Stimulated activated CD4-positive, alpha-beta T cell treated with anti-CD3 and anti-CD28 coated beads, Interleukin-1b, Interleukin-23, amount 100 ng/mL, for 48 hours (primary cell): ENCODE measurements around the gene ELK3.
A peak's percentile ranks its signal among the peaks of the same experiment; 100 is the strongest.

ENCODE experiments used
- DNase-seq: peaks from one replicate; pipeline ENCODE4 v3.0.0-alpha.2; 2020

The ELK3 gene

GRCh38 chr12:96190413-96191108, 3.6 kb upstream of the ELK3 start:
- no peak for DNase-seq

- no peak for DNase-seq
These were observed 1.1 kb upstream of the ELK3 start for GRCh38 chr12:96192926-96193573.

- no peak for DNase-seq
These were observed 358 bp downstream of the ELK3 start for GRCh38 chr12:96194576-96194889.

- DNase-seq, result peak; percentile 82
These were observed 1.0 kb downstream of the ELK3 start for GRCh38 chr12:96194971-96195844.

- DNase-seq, result peak; percentile 44
These were observed 1.8 kb downstream of the ELK3 start for GRCh38 chr12:96195845-96196451.

GRCh38 chr12:96196781-96197180, 2.6 kb downstream of the ELK3 start:
- no peak for DNase-seq

- DNase-seq, result no peak
These were observed 3.5 kb downstream of the ELK3 start for GRCh38 chr12:96197503-96198272.

- no peak for DNase-seq
These were observed 4.8 kb downstream of the ELK3 start for GRCh38 chr12:96198965-96199364.

- DNase-seq, result no peak
These were observed 5.3 kb downstream of the ELK3 start for GRCh38 chr12:96199464-96199863.

- DNase-seq, result no peak
These were observed 7.4 kb downstream of the ELK3 start for GRCh38 chr12:96201272-96202227.

GRCh38 chr12:96204381-96204780, 10.2 kb downstream of the ELK3 start:
- no peak for DNase-seq

- no peak for DNase-seq
These were observed 11.7 kb downstream of the ELK3 start for GRCh38 chr12:96205908-96206307.

- no peak for DNase-seq
These were observed 12.9 kb downstream of the ELK3 start for GRCh38 chr12:96206936-96207662.

- DNase-seq, result no peak
These were observed 14.2 kb downstream of the ELK3 start for GRCh38 chr12:96208346-96208745.

- DNase-seq, result no peak
These were observed 14.8 kb downstream of the ELK3 start for GRCh38 chr12:96208801-96209549.

GRCh38 chr12:96210376-96211055, 16.3 kb downstream of the ELK3 start:
- peak; percentile 56 for DNase-seq

- DNase-seq, result no peak
These were observed 17.8 kb downstream of the ELK3 start for GRCh38 chr12:96211988-96212387.

- DNase-seq, result no peak
These were observed 18.5 kb downstream of the ELK3 start for GRCh38 chr12:96212456-96213375.
